Esophagus muscularis mucosa (tissue), 4 donors: Measurements from ENCODE around the gene ABTB1. TPM values are rescaled to one million over a fixed set of nuclear protein-coding genes. Genes with fewer than 3 reads are reported as not detected.

ENCODE experiments used
- DNase-seq: peaks from one replicate; pipeline ENCODE4 v3.0.0-alpha.2; 2017; ENCODE audit errors: extremely low spot score
- H3K27ac ChIP-seq, 4 donors: fragments of 200-600 bp; sonication (generic); replicated peaks in 1 of 4; 1 replicate in 3 of 4; 2 replicates in 1 of 4; pipeline ENCODE4 v1.5.1; 2016 to 2019; ENCODE audit warnings: mild to moderate bottlenecking in 1 of 4
- H3K27me3 ChIP-seq, 4 donors: fragments of 200-600 bp; sonication (generic); one replicate each; pipeline versions ENCODE4 v1.5.1 to v1.6.0; 2016 to 2019
- H3K36me3 ChIP-seq, 4 donors: fragments of 200-600 bp; sonication (generic); one replicate each; pipeline ENCODE4 v1.5.1; 2016 to 2019
- H3K4me1 ChIP-seq, 4 donors: fragments of 200-600 bp; sonication (generic); one replicate each; pipeline ENCODE4 v1.5.1; 2016 to 2019
- H3K4me3 ChIP-seq, 4 donors: fragments of 200-600 bp; sonication (generic); 1 replicate in 2 of 4; 2 replicates in 2 of 4; pipeline ENCODE4 v1.5.1; 2016 to 2019; ENCODE audit warnings: mild to moderate bottlenecking in 4 of 4, moderate library complexity in 1 of 4
- H3K9me3 ChIP-seq, 4 donors: fragments of 200-600 bp; sonication (generic); 1 replicate in 3 of 4; 2 replicates in 1 of 4; pipeline ENCODE4 v1.5.1; 2016 to 2019
- EP300 ChIP-seq: sonication (generic); formaldehyde crosslinking; IDR thresholded peaks from one replicate; pipeline ENCODE4 v1.6.1; 2017; ENCODE audit warnings: antibody characterized with exemption
- POLR2A ChIP-seq: fragments of 450-650 bp; IDR thresholded peaks from one replicate; pipeline ENCODE4 v1.6.1; 2017; ENCODE audit warnings: antibody characterized with exemption, moderate library complexity, mild to moderate bottlenecking, low read depth
- POLR2AphosphoS5 ChIP-seq, 2 donors: sonication (generic); formaldehyde crosslinking; IDR thresholded peaks; one replicate each; pipeline ENCODE4 v1.6.1; 2017; ENCODE audit warnings: antibody characterized with exemption in 2 of 2
- WGBS: methylation state at CpG from one replicate; pipeline ENCODE4 v1.1.5; 2018; 5-methylcytosine and 5-hydroxymethylcytosine counted together
- intact Hi-C: fragments of 100-400 bp; cut with DNase I; formaldehyde crosslinking; loops from one replicate; pipeline ENCODE4 v1.15.1; 2023
- total RNA-seq, 4 donors: library from RNA; depleted of rRNA; stranded (reverse); fragments of >200 nt; gene quantifications; one replicate each; pipeline versions ENCODE4 v1.1.0 to v1.2.1, GENCODE V29; 2016
- TF ChIP-seq, protein P1 (sequence below), 3 experiments: fragments of 200-600 bp in 2 of 3; fragments of 450-650 bp in 1 of 3; sonication (generic) in 2 of 3; IDR thresholded peaks; one replicate each; pipeline ENCODE4 v1.5.1; 2017 to 2019; ENCODE audit warnings: antibody characterized with exemption in 3 of 3, mild to moderate bottlenecking in 2 of 3, moderate library complexity in 1 of 3

ABTB1 gene
- total RNA-seq, 4 donors from 2014 or later: 21.7 to 44.4 (median 40.6) TPM

DNA sequence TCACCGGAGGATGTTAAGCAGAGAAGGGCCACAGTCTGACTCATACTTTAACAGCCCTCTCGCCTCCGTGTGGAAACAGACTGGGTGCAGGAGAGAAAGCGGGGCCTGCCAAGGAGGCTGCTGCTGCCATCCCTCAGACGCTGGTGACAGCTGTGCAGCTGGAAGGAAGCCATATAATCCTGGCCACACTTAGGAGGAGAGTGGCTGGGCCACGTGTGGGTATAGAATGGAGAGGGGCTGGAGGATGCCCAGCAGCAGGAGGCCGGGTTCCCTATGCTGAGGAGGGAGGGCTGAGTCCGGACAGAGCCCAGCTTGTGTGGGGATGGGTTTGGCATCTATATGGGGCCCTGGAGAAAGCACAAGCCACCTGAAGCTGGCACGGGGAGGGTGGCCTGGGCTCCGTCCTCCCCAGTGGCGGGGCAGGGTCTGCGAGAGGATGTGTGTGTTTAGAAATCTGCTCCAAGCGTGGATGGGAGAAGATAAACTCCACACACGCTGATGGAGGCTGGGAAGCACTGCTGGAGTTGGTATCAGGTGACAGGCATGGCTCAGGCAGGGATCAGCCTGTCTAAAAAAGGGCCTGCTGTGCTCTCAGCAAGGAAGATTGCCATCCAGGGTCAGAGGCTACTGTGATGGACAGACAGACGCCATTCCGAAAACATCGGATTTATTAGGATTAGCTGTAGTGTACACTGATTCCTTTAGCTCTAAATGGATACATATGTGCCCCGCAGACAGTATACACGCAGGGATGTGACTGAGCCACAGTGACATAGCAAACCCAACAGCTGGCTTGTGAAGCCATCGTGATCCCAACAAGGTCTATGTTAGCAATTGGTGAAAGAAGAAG, 15.9 kb downstream of the ABTB1 start:
- intact Hi-C loops: no loop called here
- WGBS: 56% methylated on average over 20 of the region's 20 CpGs
- TF ChIP-seq POLR2AphosphoS5 (IDR thresholded peaks at IDR 0.05): peak in 1 of 2 donors; percentile 12
- no peak for TF ChIP-seq POLR2A
- TF ChIP-seq, protein P1, sequence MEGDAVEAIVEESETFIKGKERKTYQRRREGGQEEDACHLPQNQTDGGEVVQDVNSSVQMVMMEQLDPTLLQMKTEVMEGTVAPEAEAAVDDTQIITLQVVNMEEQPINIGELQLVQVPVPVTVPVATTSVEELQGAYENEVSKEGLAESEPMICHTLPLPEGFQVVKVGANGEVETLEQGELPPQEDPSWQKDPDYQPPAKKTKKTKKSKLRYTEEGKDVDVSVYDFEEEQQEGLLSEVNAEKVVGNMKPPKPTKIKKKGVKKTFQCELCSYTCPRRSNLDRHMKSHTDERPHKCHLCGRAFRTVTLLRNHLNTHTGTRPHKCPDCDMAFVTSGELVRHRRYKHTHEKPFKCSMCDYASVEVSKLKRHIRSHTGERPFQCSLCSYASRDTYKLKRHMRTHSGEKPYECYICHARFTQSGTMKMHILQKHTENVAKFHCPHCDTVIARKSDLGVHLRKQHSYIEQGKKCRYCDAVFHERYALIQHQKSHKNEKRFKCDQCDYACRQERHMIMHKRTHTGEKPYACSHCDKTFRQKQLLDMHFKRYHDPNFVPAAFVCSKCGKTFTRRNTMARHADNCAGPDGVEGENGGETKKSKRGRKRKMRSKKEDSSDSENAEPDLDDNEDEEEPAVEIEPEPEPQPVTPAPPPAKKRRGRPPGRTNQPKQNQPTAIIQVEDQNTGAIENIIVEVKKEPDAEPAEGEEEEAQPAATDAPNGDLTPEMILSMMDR (IDR thresholded peaks at IDR 0.05): no peak
- TF ChIP-seq EP300: no peak
- Histone ChIP-seq H3K27me3 (no peaks in the 10 kb centered on the region), H3K9me3 (no peaks in the 10 kb centered on the region), H3K36me3 (peaks cover 3 to 38% (median 22%) of the 10 kb centered on the region in 4 donors), H3K4me3 (no peak overlapping the region), H3K4me1 (peaks cover 21 to 46% (median 39%) of the 10 kb centered on the region in 4 donors), H3K27ac (peak overlapping the region; percentile 74 to 84 (median 79))
- DNase-seq: no peak

GRCh38 chr3:127689266-127689860, 16.6 kb downstream of the ABTB1 start:
- intact Hi-C loops: no loop called here
- H3K36me3 ChIP-seq: peaks cover 3 to 46% (median 24%) of the 10 kb centered on the region in 4 donors
- TF ChIP-seq EP300 (no peak), POLR2AphosphoS5 (IDR thresholded peaks at IDR 0.05) (no peak), POLR2A (no peak)
- TF ChIP-seq, protein P1 (IDR thresholded peaks at IDR 0.05): no peak
- H3K9me3 ChIP-seq: no peaks in the 10 kb centered on the region
- H3K4me3 ChIP-seq: no peak overlapping the region
- peaks cover 21 to 42% (median 38%) of the 10 kb centered on the region in 4 donors for H3K4me1 ChIP-seq
- DNase-seq: no peak
- 75% methylated on average over 14 of the region's 19 CpGs for WGBS
- H3K27ac ChIP-seq: peak overlapping the region; percentile 74 to 84 (median 79)
- no peaks in the 10 kb centered on the region for H3K27me3 ChIP-seq

DNA sequence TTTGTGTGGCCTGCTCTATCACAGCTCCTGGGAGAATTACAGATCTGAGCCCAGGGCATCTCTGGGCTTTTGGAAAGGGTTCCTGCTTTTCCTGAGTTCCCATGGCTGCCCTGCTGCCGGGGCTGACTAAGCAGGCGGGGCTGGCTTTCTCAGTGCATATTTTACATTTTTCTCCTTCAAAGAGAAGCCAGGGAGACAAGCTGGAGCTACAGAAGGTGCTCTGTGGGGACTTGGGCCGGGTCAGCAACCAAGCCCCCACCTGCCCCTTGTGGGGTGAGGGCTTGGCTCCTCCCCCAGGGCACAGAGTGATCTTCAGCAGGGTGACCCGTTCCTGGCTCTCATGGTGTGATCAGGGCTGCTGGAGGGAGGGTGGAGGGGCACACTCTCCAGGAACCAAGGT, 17.4 kb downstream of the ABTB1 start:
- no peaks in the 10 kb centered on the region for H3K27me3 ChIP-seq
- peaks cover 3 to 51% (median 28%) of the 10 kb centered on the region in 4 donors for H3K36me3 ChIP-seq
- 33% methylated on average over 2 of the region's 4 CpGs for WGBS
- no peaks in the 10 kb centered on the region for H3K9me3 ChIP-seq
- H3K27ac ChIP-seq: peak overlapping the region; percentile 74 to 84 (median 79)
- peaks cover 21 to 42% (median 38%) of the 10 kb centered on the region in 4 donors for H3K4me1 ChIP-seq
- TF ChIP-seq, protein P1 (IDR thresholded peaks at IDR 0.05): no peak
- TF ChIP-seq POLR2A: no peak
- no peak for TF ChIP-seq POLR2AphosphoS5 (IDR thresholded peaks at IDR 0.05)
- no peak for TF ChIP-seq EP300
- H3K4me3 ChIP-seq: no peak overlapping the region
- intact Hi-C loops: loop anchor here (10.0 kb wide), 1 partner anchor 75 kb away; no protein-coding TSS in a partner anchor
- DNase-seq: no peak

GRCh38 chr3:127690823-127691452, 18.2 kb downstream of the ABTB1 start:
- 68% methylated on average over 4 of the region's 4 CpGs for WGBS
- intact Hi-C loops: loop anchor here (10.0 kb wide), 1 partner anchor 74 kb away; no protein-coding TSS in a partner anchor
- Histone ChIP-seq H3K27me3 (no peaks in the 10 kb centered on the region), H3K4me3 (no peak overlapping the region), H3K36me3 (peaks cover 3 to 51% (median 28%) of the 10 kb centered on the region in 4 donors), H3K4me1 (peaks cover 24 to 45% (median 40%) of the 10 kb centered on the region in 4 donors), H3K9me3 (no peaks in the 10 kb centered on the region), H3K27ac (peak overlapping the region; percentile 74 to 84 (median 79))
- DNase-seq: no peak
- TF ChIP-seq POLR2A (no peak), POLR2AphosphoS5 (IDR thresholded peaks at IDR 0.05) (peak; percentile 9 to 16)
- TF ChIP-seq, protein P1 (IDR thresholded peaks at IDR 0.05): peak; percentile 59 to 74 (median 72)
